TTC549 (cell line): ENCODE data around the gene STOX2.

Experiments
- FAIRE-seq: peaks from 2 replicates; lab custom pipeline; 2012; peaks lifted over from hg19 to GRCh38; lab: Jason Lieb, UNC

Gene STOX2, protein sequence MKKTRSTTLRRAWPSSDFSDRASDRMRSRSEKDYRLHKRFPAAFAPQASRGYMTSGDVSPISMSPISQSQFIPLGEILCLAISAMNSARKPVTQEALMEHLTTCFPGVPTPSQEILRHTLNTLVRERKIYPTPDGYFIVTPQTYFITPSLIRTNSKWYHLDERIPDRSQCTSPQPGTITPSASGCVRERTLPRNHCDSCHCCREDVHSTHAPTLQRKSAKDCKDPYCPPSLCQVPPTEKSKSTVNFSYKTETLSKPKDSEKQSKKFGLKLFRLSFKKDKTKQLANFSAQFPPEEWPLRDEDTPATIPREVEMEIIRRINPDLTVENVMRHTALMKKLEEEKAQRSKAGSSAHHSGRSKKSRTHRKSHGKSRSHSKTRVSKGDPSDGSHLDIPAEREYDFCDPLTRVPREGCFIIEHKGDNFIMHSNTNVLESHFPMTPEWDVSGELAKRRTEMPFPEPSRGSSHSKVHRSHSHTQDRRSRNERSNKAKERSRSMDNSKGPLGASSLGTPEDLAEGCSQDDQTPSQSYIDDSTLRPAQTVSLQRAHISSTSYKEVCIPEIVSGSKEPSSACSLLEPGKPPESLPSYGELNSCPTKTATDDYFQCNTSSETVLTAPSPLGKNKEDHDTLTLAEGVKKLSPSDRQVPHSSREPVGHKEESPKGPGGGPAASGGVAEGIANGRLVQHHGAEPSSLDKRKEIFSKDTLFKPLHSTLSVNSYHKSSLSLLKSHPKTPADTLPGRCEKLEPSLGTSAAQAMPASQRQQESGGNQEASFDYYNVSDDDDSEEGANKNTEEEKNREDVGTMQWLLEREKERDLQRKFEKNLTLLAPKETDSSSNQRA (N-terminal part only)

DNA sequence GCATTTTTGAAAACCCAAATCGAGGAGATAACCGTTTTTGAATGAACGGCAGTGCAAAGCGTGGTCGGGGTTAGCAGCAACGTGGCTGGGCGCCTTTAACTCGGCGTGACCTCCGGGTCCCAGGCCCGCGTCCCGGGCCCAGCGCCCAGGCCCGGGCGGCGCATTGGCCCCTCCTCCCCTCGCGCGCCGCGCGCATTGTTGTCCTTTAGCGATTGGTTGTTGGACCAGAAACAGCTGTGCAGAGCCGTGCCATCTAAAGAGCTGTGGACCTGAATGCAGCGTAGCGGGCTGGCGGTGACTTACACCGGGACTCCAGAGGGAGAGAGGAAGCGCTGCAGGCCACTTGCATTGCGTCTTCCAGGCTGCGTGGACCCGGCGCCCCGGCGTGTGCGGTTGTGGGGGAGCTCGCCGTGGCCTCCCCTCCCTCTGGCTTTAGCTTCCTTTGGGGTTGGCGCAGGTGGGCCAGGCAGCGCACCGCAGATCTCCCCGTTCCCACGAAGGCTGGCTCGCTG lies at the start of gene STOX2:
STOX2 (plus strand) TSS at position 227 of the 512 bp plus-strand sequence. CDS start 1,484 bp downstream, outside the sequence.
- FAIRE-seq = no peak

GRCh38 chr4:183855323-183856190 lies 49.5 kb upstream of the STOX2 start:
- FAIRE-seq = no peak

- no peak for FAIRE-seq
These were observed 48.1 kb upstream of the STOX2 start for GRCh38 chr4:183857040-183857439.

DNA sequence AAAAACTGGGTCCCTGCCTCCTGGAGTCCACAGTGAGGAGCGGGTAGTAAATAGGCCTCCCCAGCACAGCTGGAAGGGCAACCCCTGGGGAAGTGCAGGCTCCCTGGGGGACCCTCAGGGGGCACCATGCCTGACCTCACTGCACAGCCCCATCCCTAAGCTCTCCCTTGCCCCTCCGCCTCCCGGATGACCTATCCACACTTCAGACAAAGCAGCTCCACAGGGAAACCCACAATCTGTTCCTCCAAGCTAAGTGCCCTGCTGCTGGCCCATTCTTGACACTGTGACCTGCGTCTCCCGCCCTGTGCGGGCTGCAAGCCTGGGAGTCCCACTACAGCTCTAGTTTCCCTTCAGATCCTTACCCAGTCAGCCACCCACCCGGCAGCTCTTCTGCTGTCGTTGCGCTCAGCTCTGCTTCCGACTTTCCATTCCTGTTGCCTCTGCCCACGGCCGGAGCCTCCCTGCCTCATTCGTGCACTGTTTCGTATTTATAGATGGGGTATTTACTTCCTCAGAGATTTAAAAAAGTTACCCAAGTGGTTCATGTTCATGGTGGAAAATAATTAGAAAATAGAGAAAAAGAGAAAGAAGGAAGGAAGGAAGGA lies 47.0 kb upstream of the STOX2 start:
- no peak for FAIRE-seq

GRCh38 chr4:183860119-183860518 lies 45.0 kb upstream of the STOX2 start:
- FAIRE-seq = no peak

- FAIRE-seq = no peak
These were observed 44.4 kb upstream of the STOX2 start for GRCh38 chr4:183860731-183861130.

DNA sequence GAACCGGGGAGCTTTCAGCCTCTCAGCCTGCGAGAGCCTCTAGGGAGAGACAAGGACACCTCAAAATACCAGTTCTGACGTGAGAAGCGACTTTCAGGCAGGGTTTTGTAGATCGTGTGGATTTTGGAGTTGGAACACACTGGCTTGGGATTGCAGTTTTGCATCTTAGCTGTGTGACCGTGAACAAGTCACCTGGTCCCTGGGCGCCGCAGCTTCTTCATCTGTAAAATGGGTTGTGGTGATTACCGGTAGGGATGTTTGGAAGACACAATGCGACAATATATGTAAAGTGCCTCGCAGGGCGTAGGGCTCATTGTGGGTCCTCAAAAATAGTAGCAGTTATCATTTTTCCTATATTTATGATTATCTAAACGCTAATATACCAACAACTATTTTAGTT lies 43.7 kb upstream of the STOX2 start:
- no peak for FAIRE-seq

DNA sequence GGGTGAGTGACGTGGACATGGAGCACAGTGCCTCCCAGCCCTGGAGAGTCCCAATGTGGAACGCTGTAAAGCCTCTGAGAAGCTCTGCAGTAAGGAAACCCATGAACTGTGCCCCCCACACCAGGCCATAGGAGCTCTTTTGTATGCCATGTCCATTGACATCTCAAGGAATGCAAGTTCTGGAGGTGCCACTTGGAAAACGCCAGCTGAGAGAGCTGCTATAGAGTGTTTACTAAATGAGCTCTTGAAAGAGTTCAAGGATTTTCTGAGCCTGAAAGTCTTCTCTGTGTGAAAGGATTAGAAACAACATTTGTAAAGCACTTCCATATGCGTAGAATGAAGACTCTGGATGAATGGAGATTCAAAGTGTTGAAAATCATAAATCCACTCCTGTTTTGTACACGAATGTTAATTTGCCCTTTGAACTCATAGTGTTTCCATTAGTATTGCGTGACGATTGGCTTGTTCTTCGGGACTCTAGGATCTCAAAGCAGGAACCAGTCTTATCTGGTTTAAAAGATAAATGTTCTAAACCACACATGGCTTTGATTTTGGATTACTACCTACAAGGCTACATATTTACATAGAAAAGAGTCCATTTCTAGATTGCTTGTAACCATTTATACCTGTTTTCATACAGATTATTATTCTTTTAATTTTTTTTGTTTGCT lies 41.8 kb upstream of the STOX2 start:
- FAIRE-seq = no peak

DNA sequence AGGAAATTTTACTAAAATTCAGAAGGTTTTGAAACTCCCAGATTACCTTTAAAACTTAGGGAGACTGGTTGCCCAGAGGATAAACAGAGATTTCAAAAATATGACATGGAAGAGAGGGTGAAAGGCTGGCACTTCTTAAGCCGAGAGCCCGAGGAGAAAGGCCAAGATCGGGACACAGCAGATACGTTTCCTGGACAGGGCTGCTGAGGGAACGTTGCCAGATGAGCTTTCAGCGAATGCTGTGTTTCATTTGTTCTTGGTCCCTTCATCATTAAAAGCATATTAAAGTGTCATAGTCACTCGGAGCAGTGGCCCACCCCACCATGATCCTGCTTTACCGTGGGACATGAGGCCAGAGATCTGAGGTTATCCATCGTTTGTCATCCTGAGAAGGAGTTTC lies 37.9 kb upstream of the STOX2 start:
- no peak for FAIRE-seq

- FAIRE-seq = no peak
These were observed 34.1 kb upstream of the STOX2 start for GRCh38 chr4:183870997-183871396.

GRCh38 chr4:183871581-183871980 lies 33.5 kb upstream of the STOX2 start:
- no peak for FAIRE-seq

DNA sequence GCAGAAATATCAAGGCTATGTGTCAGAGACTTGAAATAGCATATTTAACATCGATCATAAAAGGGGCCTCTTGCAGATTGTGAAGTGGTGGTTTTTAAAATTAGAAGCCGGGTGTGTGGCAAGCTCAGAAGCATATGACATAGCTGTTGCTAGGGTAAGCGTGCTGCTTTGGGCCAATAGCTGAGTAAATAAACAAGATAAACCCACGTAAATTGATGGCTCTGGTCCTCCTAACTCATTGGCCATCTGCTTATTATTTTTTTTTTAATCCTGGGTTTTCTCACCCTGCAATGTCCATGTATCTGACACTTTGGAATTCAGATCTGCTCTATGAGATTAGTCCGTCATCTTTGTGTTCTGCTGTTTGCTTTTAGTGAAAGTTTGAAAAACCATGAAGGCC lies 32.6 kb upstream of the STOX2 start:
- no peak for FAIRE-seq

DNA sequence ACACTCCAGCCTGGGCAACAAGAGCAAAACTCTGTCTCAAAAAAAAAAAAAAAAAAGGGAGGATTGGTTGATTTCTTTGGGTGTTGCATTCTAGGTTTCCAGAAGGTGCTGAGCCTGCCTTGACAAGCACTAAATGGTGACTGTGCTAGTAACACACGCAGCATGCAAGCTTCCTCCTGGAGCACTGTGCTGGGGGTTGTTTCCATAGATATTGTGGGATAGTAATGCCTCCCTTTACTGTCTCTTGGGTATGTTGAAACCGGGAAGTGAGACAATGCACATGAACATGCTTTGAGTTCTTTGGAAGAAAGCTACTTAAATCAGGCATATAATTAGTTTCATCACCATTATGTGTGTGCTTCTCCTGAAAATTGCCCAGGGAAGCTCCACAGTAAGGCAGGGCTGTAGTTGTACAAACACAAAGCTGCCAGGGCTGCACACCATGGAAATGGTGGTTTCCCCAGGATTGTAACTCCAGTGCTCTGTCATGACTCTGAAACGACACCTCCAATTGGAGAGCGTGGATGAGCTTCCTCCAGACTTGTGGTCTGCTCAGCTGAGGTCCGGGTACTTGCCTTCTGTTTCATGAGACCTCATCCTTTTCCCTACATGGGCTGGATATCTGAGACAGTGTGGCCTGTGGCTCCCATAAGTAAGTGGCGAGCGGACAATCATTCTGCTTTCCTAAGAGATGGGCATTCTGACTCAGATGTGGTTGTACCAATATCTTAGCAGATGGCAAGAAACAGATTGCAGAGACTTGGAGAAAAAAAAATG lies 31.5 kb upstream of the STOX2 start:
- FAIRE-seq = no peak

DNA sequence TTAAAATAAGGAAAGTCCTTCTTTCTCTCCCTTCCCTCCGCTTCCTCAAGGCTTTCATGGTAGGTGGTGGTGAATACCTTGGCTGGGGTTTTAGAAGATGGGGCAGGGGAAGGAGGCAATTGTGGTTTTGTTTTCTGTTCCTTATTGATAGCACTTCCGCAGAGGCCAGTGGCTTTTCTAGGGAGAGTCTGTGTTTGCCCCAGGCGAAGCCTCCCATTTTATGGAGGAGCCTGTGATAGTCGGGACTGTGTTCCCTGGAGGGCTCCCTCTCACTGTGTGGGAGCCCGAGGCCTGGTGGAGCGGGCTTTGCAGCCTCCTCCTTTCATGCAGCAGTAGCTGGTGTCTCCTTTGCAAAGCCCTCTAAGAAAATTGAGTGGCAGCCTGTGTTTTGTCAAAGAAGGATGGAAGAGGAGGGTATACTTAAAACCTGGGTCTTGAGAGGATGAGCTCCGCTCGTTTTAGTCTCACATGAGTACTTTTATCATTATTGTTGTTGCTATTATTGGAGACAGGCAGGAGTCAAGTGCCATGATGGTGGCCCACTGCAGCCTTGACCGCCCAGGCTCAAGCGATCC lies 29.8 kb upstream of the STOX2 start:
- FAIRE-seq = no peak

- no peak for FAIRE-seq
These were observed 28.7 kb upstream of the STOX2 start for GRCh38 chr4:183876268-183876934.

DNA sequence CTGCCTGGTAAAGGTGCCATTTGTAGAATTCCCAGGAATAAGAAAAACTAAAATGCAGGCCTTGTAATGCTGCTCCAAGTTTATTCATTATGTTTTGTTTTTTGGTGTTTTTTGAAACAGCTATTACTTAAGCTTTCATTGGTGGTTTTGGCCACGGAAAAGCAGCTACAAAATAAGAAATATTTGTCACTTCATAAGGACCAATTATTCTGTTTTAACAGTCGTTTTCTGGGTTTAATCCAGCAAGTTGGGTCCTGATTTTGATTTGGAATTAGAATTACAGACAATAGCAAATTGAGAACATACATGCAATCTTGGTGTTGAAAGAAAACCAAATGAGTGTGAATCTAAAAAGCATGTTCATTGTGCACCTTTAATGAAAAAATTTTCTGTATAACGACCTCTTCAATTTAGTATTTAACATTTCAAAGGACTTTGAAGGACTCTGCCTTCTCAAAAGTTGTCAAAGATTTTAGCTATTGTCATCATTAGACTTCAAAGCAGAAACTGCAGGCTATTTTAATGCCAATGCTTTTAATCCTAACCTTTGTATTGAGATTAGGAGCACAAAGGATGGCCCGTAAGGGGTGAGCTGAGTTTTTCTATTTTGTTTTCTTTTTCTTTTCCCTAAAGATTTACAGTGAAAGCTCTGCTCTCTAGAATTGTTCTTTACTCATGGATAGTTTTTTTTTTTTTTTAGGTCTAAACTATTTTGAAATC lies 26.7 kb upstream of the STOX2 start:
- no peak for FAIRE-seq

- no peak for FAIRE-seq
These were observed 19.8 kb upstream of the STOX2 start for GRCh38 chr4:183885205-183885720.

DNA sequence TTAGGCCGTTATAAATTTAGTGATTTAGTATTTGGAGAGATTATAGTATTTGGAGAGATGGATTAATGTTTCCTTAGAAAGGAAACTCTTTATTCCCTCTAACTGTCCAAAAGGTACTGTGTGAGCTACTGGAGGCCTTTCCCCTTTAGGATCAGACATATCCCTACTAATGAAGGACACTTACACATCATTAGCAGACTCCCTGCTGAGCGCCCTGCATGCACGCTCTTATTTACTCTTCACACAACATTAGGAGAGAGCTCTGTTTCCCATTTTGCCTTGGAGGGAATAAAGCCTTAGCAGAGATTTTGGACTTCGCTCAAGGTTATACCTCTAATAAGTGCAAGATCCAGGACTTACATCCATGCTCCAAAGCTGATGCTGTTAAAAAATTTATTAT lies 17.8 kb upstream of the STOX2 start:
- FAIRE-seq = no peak

- FAIRE-seq = no peak
These were observed 16.5 kb upstream of the STOX2 start for GRCh38 chr4:183888564-183888963.
